Erythroblast (primary cell): ENCODE data around the gene KIF21B.

Experiments used
- GATA1 ChIP-seq: IDR thresholded peaks from 2 replicates; pipeline ENCODE4 v1.6.1; 2011; ENCODE audit warnings: low read depth, mild to moderate bottlenecking, control low read depth, low read length, moderate library complexity
- POLR2A ChIP-seq: IDR thresholded peaks from 2 replicates; pipeline ENCODE4 v1.6.1; 2011; ENCODE audit warnings: mild to moderate bottlenecking, low read length

- TF ChIP-seq POLR2A, result no peak
- no peak for TF ChIP-seq GATA1
Measured at GRCh38 chr1:201054091-201054543, 30.6 kb upstream of the KIF21B start.
